Fibroblast of skin of right biceps (primary cell): ENCODE measurements around the gene CYP46A1.

Source experiments
- DNase-seq: peaks from one replicate; pipeline ENCODE4 v3.0.0-alpha.2; 2013

Gene CYP46A1

DNA sequence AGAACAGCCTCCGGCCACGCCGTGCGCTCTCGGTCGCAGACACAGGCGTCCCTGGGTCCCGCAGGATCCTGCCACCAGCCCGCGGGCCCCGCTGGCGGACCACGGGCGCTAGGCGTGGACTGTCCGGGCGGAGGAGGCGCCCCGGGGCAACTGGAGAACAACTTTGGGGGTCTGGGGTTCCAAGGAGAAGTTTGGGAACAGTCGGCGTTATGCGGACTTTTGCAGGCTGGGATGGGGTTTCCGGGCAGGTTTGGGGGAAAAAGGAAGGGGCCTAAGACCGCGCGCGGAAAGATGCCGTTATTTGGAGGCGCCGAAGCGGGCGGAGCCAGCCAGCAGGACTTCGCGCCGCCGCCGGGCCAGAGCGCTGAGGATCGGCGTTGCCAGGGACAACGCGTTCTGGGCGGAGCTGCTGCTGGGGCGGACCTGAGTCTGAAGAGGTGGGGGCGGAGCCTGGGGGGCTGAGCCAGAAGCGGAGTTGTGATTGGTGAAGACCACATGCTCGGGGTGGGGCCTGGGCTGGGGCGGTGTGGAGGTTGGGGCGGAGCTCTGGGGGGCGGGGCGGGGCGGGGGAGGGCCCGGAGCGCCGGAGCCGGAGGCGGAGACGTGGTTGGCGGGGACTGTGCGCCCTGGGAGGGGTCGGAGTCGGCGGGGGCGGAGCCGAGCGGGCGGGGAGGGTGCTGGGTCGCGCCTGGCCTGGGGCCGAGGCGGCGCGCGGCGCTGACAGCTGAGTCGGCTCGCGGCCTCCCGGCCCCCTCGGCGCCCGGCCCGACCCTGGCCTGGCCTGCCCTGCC lies at the start of gene CYP46A1:
CYP46A1 (plus strand) TSS at position 680 of the 791 bp plus-strand sequence. CDS start 120 bp downstream, outside the sequence.
- DNase-seq: peak; percentile 99

- DNase-seq: no peak
Measured at GRCh38 chr14:99634443-99634842, 49.7 kb upstream of the CYP46A1 start.

DNA sequence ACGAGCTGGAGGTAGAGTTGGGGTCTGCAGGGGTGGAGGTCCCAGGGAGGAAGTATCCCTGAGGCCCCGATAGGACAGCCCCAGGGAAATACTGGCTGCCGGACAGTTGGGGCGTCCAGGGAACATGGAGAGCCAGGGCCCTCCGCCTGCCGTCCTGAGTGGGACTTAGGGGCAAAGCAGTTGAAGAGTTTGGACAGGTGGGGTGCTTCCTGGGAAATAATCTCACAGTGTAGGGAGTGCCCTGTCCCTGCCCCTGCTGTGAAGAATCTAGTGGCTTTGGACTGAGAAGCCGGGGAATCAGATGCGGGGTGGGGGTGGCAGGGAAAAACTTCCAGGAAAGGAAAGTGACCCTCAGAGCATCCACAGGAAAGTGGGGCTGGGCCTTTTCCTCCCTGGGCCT lies 49.0 kb upstream of the CYP46A1 start:
- DNase-seq: no peak

- DNase-seq: no peak
Measured at GRCh38 chr14:99636487-99636886, 47.6 kb upstream of the CYP46A1 start.

DNA sequence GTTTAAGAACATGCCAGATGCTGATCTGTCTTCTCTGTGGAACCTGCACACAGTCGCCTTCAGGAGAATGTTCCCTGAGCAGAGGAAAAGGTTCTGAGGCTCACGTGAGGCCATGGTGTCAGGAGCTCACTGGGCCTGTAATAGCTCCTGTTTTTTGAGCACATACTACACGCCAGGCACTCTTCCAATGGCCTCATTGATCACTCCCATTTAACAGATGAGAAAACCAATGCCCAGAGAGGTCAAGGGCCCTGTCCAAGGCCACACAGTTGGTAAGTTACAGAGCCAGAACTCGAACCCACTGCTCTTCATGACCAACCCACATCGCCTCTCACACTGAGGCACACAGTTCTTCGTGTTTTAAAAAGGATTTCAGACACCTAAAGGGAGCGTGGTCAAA lies 46.5 kb upstream of the CYP46A1 start:
- DNase-seq: no peak

- peak; percentile 35 for DNase-seq
Measured at GRCh38 chr14:99642771-99643170, 41.3 kb upstream of the CYP46A1 start.

DNA sequence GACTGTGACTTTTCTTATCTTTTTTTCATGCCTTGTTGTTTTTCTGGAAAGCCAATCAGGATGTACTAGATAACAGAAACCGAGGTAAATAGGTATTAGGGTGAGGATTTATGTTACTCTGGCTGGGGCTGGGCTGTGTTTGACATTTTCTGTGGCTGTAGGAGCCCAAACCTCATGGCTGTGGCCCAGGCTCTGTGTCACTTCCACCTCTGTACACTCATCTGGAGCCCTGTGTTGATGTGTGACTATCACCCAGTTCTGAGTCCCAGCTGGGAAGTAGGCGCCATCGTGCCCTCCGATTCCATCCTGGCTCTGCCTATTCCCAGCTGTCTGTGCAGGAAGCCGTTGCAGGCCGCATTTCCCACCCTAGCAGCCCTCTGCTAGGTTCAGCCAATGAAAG lies 40.8 kb upstream of the CYP46A1 start:
- DNase-seq: no peak

- no peak for DNase-seq
Measured at GRCh38 chr14:99644035-99644587, 40.0 kb upstream of the CYP46A1 start.

GRCh38 chr14:99644723-99645544 lies 39.2 kb upstream of the CYP46A1 start, which contains the start of gene HHIPL1:
Gene HHIPL1 (plus strand): TSS chr14:99645129. CDS start chr14:99645208, 79 bp downstream.
- DNase-seq: peak; percentile 36

DNA sequence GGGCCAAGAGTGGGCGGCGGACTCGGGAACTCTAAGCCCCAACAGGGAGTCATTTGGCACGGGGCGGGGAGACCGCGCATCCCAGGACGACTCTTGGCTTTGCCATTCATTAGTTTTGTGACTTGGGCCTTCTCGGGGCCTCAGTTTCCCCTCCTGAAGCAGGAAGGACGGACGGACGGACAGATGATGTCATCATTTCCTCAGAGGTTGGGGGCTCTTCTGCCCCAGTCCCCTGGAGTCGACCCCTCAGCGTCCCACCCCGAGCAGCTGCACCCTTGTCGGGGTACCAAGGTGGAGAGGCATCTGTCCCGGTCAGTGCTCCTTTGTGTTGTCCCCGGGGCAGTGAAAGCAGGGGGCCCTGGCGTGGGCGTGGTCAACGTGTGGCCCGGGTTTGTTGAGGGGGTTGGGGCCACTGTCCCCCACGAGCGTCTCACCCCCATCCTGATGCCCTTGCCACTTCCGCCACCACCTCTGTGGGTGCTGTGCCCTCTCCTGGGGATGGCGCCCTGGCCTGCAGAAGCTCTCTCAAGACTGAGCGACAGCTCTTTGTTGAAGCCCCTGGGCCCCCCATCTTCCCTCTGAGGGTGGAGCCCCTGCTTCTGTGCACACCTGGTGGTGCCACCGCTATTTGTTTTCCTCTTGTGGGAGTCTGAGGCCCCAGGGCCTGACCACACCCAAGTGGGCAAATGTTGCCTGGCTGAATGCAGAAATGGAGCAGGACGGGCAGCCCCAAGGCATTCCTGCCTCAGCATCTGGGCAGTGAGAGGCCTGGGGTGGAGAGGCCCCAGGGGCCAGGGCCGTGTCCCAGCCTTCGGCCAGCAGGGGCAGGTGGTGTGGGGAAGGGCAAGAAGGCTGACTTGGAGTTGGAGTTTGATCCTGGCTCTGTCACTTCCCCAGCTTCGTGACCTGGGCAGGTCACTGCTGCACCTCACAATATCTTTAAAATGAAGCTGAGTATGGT lies 38.3 kb upstream of the CYP46A1 start:
- DNase-seq: no peak

DNA sequence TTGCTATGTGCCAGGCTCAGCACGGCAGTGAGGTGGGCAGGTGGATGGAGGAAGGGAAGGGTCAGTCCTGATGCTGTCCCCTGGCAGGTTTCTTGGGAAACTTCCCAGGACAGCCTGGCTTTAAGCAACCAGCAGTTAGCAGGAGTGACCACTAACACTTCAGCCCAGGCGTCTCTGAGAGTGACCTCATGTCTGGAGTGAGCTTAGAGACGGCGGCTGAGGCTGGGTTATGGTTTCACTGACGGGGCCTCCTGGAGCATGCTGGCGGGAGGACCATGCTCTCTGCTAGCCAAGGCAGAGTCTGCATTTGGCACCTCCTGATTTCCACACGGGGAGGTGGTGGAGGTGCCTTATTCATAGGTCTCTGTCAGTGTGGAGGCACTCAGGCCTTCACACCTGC lies 36.7 kb upstream of the CYP46A1 start:
- no peak for DNase-seq

- no peak for DNase-seq
Measured at GRCh38 chr14:99648027-99648784, 35.9 kb upstream of the CYP46A1 start.

GRCh38 chr14:99649219-99649618 lies 34.9 kb upstream of the CYP46A1 start:
- DNase-seq: peak; percentile 72

GRCh38 chr14:99649643-99650042 lies 34.5 kb upstream of the CYP46A1 start:
- no peak for DNase-seq

DNA sequence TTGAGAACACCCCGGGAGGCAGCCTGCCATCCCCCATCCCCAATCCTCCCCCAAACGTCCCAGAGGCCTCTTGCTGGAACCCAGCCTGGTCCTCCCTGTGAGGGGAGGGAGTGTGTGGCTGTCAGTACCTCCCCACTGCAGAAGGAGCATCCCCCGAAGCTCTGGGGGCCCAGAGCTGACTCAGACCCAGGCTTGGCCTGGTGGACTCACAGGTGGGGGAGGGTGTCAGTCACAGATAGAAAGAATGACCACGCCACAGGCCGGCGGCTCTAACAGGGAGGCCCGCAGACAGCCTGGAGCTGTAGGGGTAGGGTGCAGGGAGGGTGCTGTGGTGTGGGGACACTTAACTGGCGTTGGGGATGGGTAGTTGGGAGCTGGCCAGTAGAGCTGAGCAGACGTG lies 33.9 kb upstream of the CYP46A1 start:
- DNase-seq: peak; percentile 38

DNA sequence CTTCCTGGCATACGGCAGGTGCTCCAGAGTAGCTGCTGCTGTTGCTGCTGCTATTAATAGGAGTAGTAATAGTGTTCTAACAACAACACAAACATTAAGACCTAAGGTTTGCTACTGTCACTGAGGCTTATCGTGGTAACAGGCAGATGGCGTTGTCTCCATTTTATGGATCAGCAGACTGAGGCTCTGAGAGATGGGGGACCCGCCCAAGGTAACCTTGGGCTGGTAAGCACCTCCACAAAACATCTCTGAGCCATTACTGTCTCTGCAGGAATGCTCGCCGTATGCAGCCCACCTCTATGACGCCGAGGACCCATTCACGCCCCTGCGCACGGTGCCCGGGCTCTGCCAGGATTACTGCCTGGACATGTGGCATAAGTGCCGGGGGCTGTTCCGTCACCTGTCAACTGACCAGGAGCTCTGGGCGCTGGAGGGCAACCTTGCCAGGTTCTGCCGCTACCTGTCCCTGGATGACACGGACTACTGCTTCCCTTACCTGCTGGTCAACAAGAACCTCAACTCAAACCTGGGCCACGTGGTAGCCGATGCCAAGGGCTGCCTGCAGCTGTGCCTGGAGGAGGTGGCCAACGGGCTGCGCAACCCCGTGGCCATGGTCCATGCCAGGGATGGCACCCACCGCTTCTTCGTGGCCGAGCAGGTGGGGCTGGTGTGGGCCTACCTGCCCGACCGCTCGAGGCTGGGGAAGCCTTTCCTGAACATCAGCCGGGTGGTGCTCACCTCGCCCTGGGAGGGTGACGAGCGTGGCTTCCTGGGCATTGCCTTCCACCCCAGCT lies 31.9 kb upstream of the CYP46A1 start:
- no peak for DNase-seq

DNA sequence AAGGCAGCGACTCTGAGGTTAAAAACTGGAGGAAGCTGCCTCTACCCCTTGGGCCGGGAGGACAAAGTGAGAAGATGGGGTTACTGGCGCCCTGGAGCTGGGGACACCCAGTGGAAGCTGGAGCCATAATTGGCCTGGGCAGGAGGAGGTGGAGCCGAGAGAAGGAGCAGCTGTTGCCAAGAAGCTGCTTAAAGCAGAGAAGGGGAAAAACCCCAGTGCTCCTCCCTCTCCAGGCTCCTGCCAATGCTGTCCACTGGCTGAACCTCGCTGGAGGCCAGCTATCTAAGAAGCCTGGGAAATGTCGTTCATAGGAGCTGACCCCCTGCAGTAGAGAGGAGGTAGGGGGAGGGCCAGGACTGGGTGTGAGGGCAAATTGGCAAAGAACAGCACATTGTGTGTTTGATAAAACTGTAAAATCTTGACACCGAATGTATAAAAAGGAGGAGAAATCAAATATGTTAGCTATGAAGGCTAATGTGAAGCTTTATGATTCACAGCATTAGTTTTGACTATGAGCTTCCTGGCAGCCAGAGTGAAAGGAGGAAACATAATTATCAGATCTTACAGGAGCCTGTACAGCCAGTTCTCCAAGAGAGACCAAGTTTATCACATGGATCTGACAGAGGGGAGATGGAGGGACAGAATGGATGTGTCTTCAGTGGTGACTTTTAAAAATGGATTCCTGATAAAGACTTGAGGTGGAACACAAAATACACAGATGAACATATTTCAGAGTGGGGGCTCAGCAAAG lies 29.7 kb upstream of the CYP46A1 start:
- peak; percentile 54 for DNase-seq

GRCh38 chr14:99655521-99655920 lies 28.6 kb upstream of the CYP46A1 start:
- no peak for DNase-seq

- DNase-seq: no peak
Measured at GRCh38 chr14:99656171-99656570, 27.9 kb upstream of the CYP46A1 start.

DNA sequence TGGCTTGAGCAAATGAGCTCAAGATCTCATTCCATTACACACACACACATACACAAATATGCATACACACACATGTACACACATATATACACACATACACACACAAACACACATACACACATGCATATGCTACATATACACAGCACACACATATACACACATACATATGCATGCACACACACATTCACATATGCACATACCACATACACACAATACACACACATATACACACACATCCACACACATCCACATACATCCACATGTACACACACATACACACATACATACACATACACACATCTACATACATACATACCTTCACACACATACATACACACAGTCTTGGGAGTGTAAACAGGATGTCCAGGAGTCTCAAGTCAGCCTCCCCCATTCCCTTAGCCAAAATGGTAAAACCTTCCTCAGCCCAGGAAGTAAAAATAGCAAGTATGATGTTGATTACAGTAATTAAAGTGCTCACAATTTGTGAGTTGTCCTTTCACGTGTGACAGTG lies 26.4 kb upstream of the CYP46A1 start:
- DNase-seq: no peak
